ENCODE measurements around the gene HIVEP3. TPM values are rescaled to one million over a fixed set of nuclear protein-coding genes. Genes with fewer than 3 reads are reported as not detected.

The HIVEP3 gene
- total and polyA plus RNA-seq, 4 experiments from 2014 or later: 8.2 to 12.8 (median 10.8) TPM

GRCh38 chr1:41638086-41639024, 280.4 kb downstream of the HIVEP3 start:
- no peaks in the 10 kb centered on the region for H3K27me3 Mint-ChIP-seq
- peaks cover 24 to 42% (median 32%) of the 10 kb centered on the region in 4 donors for H3K4me1 Mint-ChIP-seq
- H3K36me3 ChIP-seq (ENCODE audit: insufficient read depth, low read length): no peaks in the 10 kb centered on the region
- H3K9me3 ChIP-seq (ENCODE audit: control insufficient read depth in 1 of 2, low read length in 2 of 2): no peaks in the 10 kb centered on the region
- intact Hi-C loops (cut with micrococcal nuclease): no loop called here
- H3K9me3 Mint-ChIP-seq: no peaks in the 10 kb centered on the region
- peaks cover 26% of the 10 kb centered on the region for H3K4me1 ChIP-seq (ENCODE audit: insufficient read depth, low read length)
- peak overlapping the region in 1 of 7 donors; percentile 70 for H3K27ac Mint-ChIP-seq
- H3K27ac ChIP-seq (ENCODE audit: low read depth, low read length): no peak overlapping the region
- POLR2A ChIA-PET (ENCODE audit: partially characterized antibody): no interaction called here
- H3K4me3 ChIP-seq (ENCODE audit: low read length in 2 of 2): no peak overlapping the region
- CTCF ChIA-PET (ENCODE audit: partially characterized antibody): no interaction called here
- peak overlapping the region in 2 of 8 donors; percentile 24 to 45 for H3K4me3 Mint-ChIP-seq
- DNase-seq: no peak
- H3K36me3 Mint-ChIP-seq: no peaks in the 10 kb centered on the region
- no peaks in the 10 kb centered on the region for H3K27me3 ChIP-seq (ENCODE audit: insufficient read depth, low read length)

DNA sequence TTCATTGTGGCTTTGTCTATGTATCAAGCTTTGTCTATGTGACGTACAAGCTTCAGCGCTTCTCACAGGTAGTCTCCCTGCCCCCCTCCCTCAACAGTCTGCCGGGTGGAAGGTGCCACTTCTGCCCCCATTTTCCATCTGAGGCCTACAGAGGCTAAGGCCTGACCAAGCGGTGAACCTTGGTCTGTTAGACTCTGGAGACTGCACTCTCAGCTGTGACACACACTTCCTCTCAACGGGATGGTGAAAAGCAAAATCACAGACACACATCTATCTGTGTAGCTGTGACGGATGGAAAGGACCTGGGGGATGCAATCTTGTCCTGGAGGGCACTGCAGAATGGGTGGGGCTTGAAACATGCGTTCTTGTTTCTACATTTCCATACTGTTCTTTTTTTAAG, 281.4 kb downstream of the HIVEP3 start:
- intact Hi-C loops (cut with micrococcal nuclease): no loop called here
- no peaks in the 10 kb centered on the region for H3K9me3 Mint-ChIP-seq
- H3K27me3 Mint-ChIP-seq: no peaks in the 10 kb centered on the region
- H3K4me3 ChIP-seq (ENCODE audit: low read length in 2 of 2): no peak overlapping the region
- H3K9me3 ChIP-seq (ENCODE audit: control insufficient read depth in 1 of 2, low read length in 2 of 2): no peaks in the 10 kb centered on the region
- peaks cover 24 to 42% (median 32%) of the 10 kb centered on the region in 4 donors for H3K4me1 Mint-ChIP-seq
- ChIA-PET POLR2A (ENCODE audit: partially characterized antibody) (no interaction called here), CTCF (ENCODE audit: partially characterized antibody) (no interaction called here)
- DNase-seq: no peak
- H3K27me3 ChIP-seq (ENCODE audit: insufficient read depth, low read length): no peaks in the 10 kb centered on the region
- no peak overlapping the region for H3K27ac ChIP-seq (ENCODE audit: low read depth, low read length)
- peaks cover 26% of the 10 kb centered on the region for H3K4me1 ChIP-seq (ENCODE audit: insufficient read depth, low read length)
- no peaks in the 10 kb centered on the region for H3K36me3 Mint-ChIP-seq
- no peak overlapping the region for H3K4me3 Mint-ChIP-seq
- no peaks in the 10 kb centered on the region for H3K36me3 ChIP-seq (ENCODE audit: insufficient read depth, low read length)
- H3K27ac Mint-ChIP-seq: peak overlapping the region in 1 of 7 donors; percentile 50

GRCh38 chr1:41633764-41634163, 285.0 kb downstream of the HIVEP3 start:
- Histone ChIP-seq H3K9me3 (ENCODE audit: control insufficient read depth in 1 of 2, low read length in 2 of 2) (no peaks in the 10 kb centered on the region), H3K27me3 (ENCODE audit: insufficient read depth, low read length) (no peaks in the 10 kb centered on the region), H3K27ac (ENCODE audit: low read depth, low read length) (no peak overlapping the region), H3K4me3 (ENCODE audit: low read length in 2 of 2) (no peak overlapping the region), H3K4me1 (ENCODE audit: insufficient read depth, low read length) (peaks cover 13% of the 10 kb centered on the region), H3K36me3 (ENCODE audit: insufficient read depth, low read length) (no peaks in the 10 kb centered on the region)
- Mint-ChIP-seq H3K4me3 (no peak overlapping the region), H3K27me3 (no peaks in the 10 kb centered on the region), H3K36me3 (peaks cover 0 to 16% of the 10 kb centered on the region in 2 donors), H3K4me1 (peaks cover 12 to 34% (median 25%) of the 10 kb centered on the region in 4 donors), H3K27ac (peak overlapping the region in 4 of 7 donors; percentile 18 to 50 (median 24)), H3K9me3 (no peaks in the 10 kb centered on the region)
- no peak for DNase-seq
- intact Hi-C loops (cut with micrococcal nuclease): no loop called here
- CTCF ChIA-PET (ENCODE audit: partially characterized antibody): no interaction called here
- POLR2A ChIA-PET (ENCODE audit: partially characterized antibody): no interaction called here

DNA sequence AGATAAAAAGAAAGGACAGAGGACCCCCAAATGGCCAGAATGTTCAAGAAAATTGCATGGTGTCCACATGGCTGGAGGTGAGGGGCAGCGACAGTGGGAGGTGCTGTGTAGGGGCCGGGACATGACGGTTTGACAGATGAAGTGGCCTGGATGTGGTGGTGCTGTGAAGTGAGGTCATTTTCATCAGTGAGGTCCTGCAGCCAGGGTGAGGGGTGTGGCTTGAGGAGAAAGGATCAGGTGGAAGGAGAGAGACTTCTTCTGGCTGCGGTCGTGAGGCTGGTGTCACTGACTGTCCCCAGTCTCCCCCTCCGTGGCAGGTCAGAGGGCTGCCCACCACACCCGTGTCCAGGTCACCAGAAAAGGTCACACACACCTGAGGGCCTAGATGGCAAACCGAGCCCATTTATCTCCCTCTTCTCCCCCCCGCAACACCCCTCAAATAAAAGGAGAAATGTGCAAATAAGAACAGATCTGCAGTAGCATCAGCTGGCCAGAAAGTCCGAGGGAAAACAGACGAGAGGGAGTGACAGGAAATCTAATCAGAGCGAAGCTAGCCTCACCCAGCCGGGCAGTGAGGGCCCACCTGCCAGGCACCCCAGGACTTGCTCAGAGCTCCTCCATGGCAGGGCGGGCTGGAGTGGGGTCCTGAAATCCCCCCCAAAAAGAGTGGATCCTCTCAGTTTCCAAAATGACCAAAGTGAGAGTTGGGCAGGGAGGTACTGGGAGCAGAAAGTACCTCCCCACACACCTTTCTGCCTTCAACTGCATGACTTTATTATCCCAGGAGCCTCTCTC, 285.7 kb downstream of the HIVEP3 start:
- no peaks in the 10 kb centered on the region for H3K9me3 Mint-ChIP-seq
- DNase-seq: no peak
- Histone ChIP-seq H3K27ac (ENCODE audit: low read depth, low read length) (no peak overlapping the region), H3K4me3 (ENCODE audit: low read length in 2 of 2) (no peak overlapping the region), H3K9me3 (ENCODE audit: control insufficient read depth in 1 of 2, low read length in 2 of 2) (no peaks in the 10 kb centered on the region), H3K4me1 (ENCODE audit: insufficient read depth, low read length) (peaks cover 5% of the 10 kb centered on the region), H3K27me3 (ENCODE audit: insufficient read depth, low read length) (no peaks in the 10 kb centered on the region), H3K36me3 (ENCODE audit: insufficient read depth, low read length) (no peaks in the 10 kb centered on the region)
- intact Hi-C loops (cut with micrococcal nuclease): no loop called here
- ChIA-PET POLR2A (ENCODE audit: partially characterized antibody) (no interaction called here), CTCF (ENCODE audit: partially characterized antibody) (no interaction called here)
- H3K4me3 Mint-ChIP-seq: no peak overlapping the region
- H3K4me1 Mint-ChIP-seq: peaks cover 7 to 26% (median 19%) of the 10 kb centered on the region in 4 donors
- no peaks in the 10 kb centered on the region for H3K27me3 Mint-ChIP-seq
- peaks cover 5 to 22% of the 10 kb centered on the region in 2 donors for H3K36me3 Mint-ChIP-seq
- peak overlapping the region in 3 of 7 donors; percentile 36 to 87 (median 70) for H3K27ac Mint-ChIP-seq

GRCh38 chr1:41631971-41632370, 286.8 kb downstream of the HIVEP3 start:
- Histone ChIP-seq H3K9me3 (ENCODE audit: control insufficient read depth in 1 of 2, low read length in 2 of 2) (no peaks in the 10 kb centered on the region), H3K27ac (ENCODE audit: low read depth, low read length) (no peak overlapping the region), H3K4me1 (ENCODE audit: insufficient read depth, low read length) (no peaks in the 10 kb centered on the region), H3K27me3 (ENCODE audit: insufficient read depth, low read length) (no peaks in the 10 kb centered on the region), H3K36me3 (ENCODE audit: insufficient read depth, low read length) (no peaks in the 10 kb centered on the region), H3K4me3 (ENCODE audit: low read length in 2 of 2) (no peak overlapping the region)
- H3K9me3 Mint-ChIP-seq: no peaks in the 10 kb centered on the region
- ChIA-PET POLR2A (ENCODE audit: partially characterized antibody) (no interaction called here), CTCF (ENCODE audit: partially characterized antibody) (no interaction called here)
- DNase-seq: no peak
- intact Hi-C loops (cut with micrococcal nuclease): no loop called here
- H3K4me3 Mint-ChIP-seq: no peak overlapping the region
- H3K27ac Mint-ChIP-seq: no peak overlapping the region
- no peaks in the 10 kb centered on the region for H3K27me3 Mint-ChIP-seq
- H3K36me3 Mint-ChIP-seq: peaks cover 5 to 26% of the 10 kb centered on the region in 2 donors
- peaks cover 9 to 16% (median 13%) of the 10 kb centered on the region in 4 donors for H3K4me1 Mint-ChIP-seq

DNA sequence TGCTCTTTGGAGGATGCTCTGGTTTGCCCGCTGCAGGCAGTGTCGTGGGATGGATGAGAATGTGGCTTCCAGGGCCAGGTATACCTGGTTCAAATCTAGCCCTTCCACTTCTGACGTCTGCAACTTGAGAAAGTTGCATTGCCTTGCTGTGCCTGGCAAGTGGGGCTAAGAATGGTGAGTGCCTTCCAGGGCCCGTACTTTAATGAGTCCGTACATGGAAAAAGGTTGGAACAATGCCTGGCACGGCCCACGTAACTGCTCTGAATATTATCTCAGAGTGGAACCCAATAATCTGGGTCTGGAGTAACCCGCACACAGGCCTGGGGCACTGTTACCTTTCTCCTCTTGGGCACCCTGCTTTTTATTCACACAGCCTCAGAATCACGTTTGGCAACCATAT, 287.6 kb downstream of the HIVEP3 start:
- Mint-ChIP-seq H3K9me3 (no peaks in the 10 kb centered on the region), H3K4me1 (peaks cover 9 to 14% (median 12%) of the 10 kb centered on the region in 4 donors), H3K36me3 (peaks cover 5 to 26% of the 10 kb centered on the region in 2 donors), H3K27ac (no peak overlapping the region), H3K27me3 (no peaks in the 10 kb centered on the region), H3K4me3 (no peak overlapping the region)
- DNase-seq: no peak
- no peak overlapping the region for H3K4me3 ChIP-seq (ENCODE audit: low read length in 2 of 2)
- intact Hi-C loops (cut with micrococcal nuclease): no loop called here
- H3K27ac ChIP-seq (ENCODE audit: low read depth, low read length): no peak overlapping the region
- POLR2A ChIA-PET (ENCODE audit: partially characterized antibody): no interaction called here
- H3K36me3 ChIP-seq (ENCODE audit: insufficient read depth, low read length): no peaks in the 10 kb centered on the region
- no peaks in the 10 kb centered on the region for H3K27me3 ChIP-seq (ENCODE audit: insufficient read depth, low read length)
- no peaks in the 10 kb centered on the region for H3K9me3 ChIP-seq (ENCODE audit: control insufficient read depth in 1 of 2, low read length in 2 of 2)
- H3K4me1 ChIP-seq (ENCODE audit: insufficient read depth, low read length): no peaks in the 10 kb centered on the region
- CTCF ChIA-PET (ENCODE audit: partially characterized antibody): no interaction called here

DNA sequence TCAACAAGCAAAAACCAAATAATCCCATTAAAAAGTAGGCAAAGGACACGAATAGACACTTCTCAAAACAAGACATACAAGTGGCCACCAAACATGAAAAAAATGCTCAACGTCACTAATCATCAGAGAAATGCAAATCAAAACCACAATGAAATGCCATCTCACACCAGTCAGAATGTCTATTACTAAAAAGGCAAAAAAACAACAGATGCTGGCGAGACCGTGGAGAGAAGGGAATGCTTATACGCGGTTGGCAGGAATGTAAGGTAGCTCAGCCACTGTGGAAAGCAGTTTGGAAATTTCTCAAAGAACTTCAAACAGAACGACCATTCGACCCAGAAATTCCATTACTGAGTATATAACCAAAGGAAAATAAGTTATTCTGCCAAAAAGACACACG, 289.2 kb downstream of the HIVEP3 start:
- H3K27ac Mint-ChIP-seq: no peak overlapping the region
- no peaks in the 10 kb centered on the region for H3K9me3 ChIP-seq (ENCODE audit: control insufficient read depth in 1 of 2, low read length in 2 of 2)
- CTCF ChIA-PET (ENCODE audit: partially characterized antibody): no interaction called here

More for the DNA sequence above, 289.2 kb downstream of the HIVEP3 start:
- intact Hi-C loops (cut with micrococcal nuclease): no loop called here
- Mint-ChIP-seq H3K4me3 (no peak overlapping the region), H3K9me3 (no peaks in the 10 kb centered on the region), H3K36me3 (peaks cover 5 to 26% of the 10 kb centered on the region in 2 donors), H3K4me1 (peaks cover 10 to 14% (median 11%) of the 10 kb centered on the region in 4 donors), H3K27me3 (no peaks in the 10 kb centered on the region)
- DNase-seq: no peak
- H3K27ac ChIP-seq (ENCODE audit: low read depth, low read length): no peak overlapping the region
- no peak overlapping the region for H3K4me3 ChIP-seq (ENCODE audit: low read length in 2 of 2)
- H3K36me3 ChIP-seq (ENCODE audit: insufficient read depth, low read length): no peaks in the 10 kb centered on the region
- POLR2A ChIA-PET (ENCODE audit: partially characterized antibody): no interaction called here
- no peaks in the 10 kb centered on the region for H3K27me3 ChIP-seq (ENCODE audit: insufficient read depth, low read length)
- H3K4me1 ChIP-seq (ENCODE audit: insufficient read depth, low read length): no peaks in the 10 kb centered on the region
